Stimulated activated naive B cell treated with anti-CD40 and anti-IgM and Interleukin-4, amounts not matched to agents 10 μg/mL and 1 μg/mL and 100 μg/mL, for 72 hours (primary cell): ENCODE data around the gene PTPRR.

ENCODE experiments used
- ATAC-seq, 2 donors: fragments of 150-1000 bp; cut with Tn5 transposase; replicated peaks; 2 replicates each; pipeline ENCODE4 v1.10.0; 2021; ENCODE audit warnings: moderate library complexity in 1 of 2
- DNase-seq: peaks from one replicate; pipeline ENCODE4 v3.0.0; 2021
- H3K27ac Mint-ChIP-seq: one replicate; pipeline ENCODE4 v1.8.0; 2022; ENCODE audit warnings: mild to moderate bottlenecking, mixed read lengths
- H3K27me3 Mint-ChIP-seq, 2 donors: one replicate each; pipeline ENCODE4 v1.8.0; 2022; ENCODE audit warnings: mixed read lengths in 2 of 2
- H3K36me3 Mint-ChIP-seq, 2 donors: one replicate each; pipeline ENCODE4 v1.8.0; 2022; ENCODE audit warnings: mixed read lengths in 2 of 2, mild to moderate bottlenecking in 1 of 2
- H3K4me1 Mint-ChIP-seq, 2 donors: one replicate each; pipeline ENCODE4 v1.8.0; 2022; ENCODE audit warnings: mixed read lengths in 2 of 2, mild to moderate bottlenecking in 1 of 2
- H3K4me3 Mint-ChIP-seq, 2 donors: one replicate each; pipeline ENCODE4 v1.8.0; 2022; ENCODE audit warnings: mild to moderate bottlenecking in 2 of 2, mixed read lengths in 2 of 2, moderate library complexity in 1 of 2
- H3K9me3 Mint-ChIP-seq, 2 donors: one replicate each; pipeline ENCODE4 v1.8.0; 2022; ENCODE audit warnings: mixed read lengths in 2 of 2, mild to moderate bottlenecking in 1 of 2

Gene PTPRR

GRCh38 chr12:70670948-70671347 is 249.6 kb downstream of the PTPRR start:
- no peak for ATAC-seq
- no peak for DNase-seq
- Mint-ChIP-seq H3K27me3 (peaks cover 6 to 7% of the 10 kb centered on the region in 2 donors), H3K27ac (no peak overlapping the region), H3K9me3 (peaks cover 0 to 5% of the 10 kb centered on the region in 2 donors), H3K36me3 (no peaks in the 10 kb centered on the region), H3K4me1 (no peaks in the 10 kb centered on the region), H3K4me3 (no peak overlapping the region)

DNA sequence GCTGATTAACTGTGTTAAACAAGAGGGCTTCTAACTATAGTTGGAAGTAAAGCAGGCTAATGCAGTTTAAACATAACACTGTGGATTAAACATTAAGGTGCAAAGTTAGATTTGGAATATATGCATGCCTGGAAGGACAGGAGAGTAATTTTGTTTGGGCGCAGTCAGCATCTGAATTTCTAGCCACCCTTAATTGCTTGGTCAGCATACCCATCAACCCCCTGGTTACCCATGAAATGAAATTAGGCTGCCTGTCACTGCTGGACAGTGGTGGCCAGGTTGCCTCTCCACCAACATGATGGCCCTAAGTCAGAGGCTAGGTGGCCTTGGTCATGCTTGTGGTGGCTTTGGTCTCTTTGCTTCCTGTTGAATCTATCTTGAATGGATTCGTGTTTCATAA is 253.3 kb downstream of the PTPRR start:
- Mint-ChIP-seq H3K36me3 (no peaks in the 10 kb centered on the region), H3K27ac (no peak overlapping the region), H3K27me3 (peaks cover 3 to 6% of the 10 kb centered on the region in 2 donors), H3K4me3 (no peak overlapping the region), H3K4me1 (no peaks in the 10 kb centered on the region), H3K9me3 (no peaks in the 10 kb centered on the region)
- ATAC-seq: no peak
- no peak for DNase-seq

GRCh38 chr12:70666364-70666763 is 254.2 kb downstream of the PTPRR start:
- H3K27ac Mint-ChIP-seq: no peak overlapping the region
- DNase-seq (no peak), ATAC-seq (no peak)
- peaks cover 0 to 6% of the 10 kb centered on the region in 2 donors for H3K27me3 Mint-ChIP-seq
- H3K36me3 Mint-ChIP-seq: no peaks in the 10 kb centered on the region
- H3K4me1 Mint-ChIP-seq: peaks cover 0 to 2% of the 10 kb centered on the region in 2 donors
- H3K9me3 Mint-ChIP-seq: no peaks in the 10 kb centered on the region
- H3K4me3 Mint-ChIP-seq: no peak overlapping the region

DNA sequence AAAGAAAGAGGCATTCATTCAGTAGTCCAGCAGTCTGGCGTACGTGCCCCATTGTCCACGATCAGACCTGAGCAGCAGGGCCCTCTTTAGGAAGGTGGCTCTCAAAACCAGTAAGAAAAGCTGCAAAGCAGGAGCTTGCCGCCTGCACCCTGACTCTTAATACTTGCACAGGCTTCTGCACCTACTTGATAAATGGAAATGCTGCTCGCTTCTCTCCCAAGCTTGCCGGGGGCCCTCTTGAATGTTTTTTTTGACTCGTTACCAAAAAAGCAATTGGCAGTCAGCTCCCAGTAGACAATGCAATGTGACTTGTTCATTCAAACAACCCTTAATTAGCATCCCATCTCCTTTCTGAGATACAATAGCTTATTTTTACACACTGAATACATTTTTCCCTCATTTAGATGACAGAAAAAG is 256.1 kb downstream of the PTPRR start:
- H3K9me3 Mint-ChIP-seq: no peaks in the 10 kb centered on the region

GRCh38 chr12:70663838-70664237 is 256.7 kb downstream of the PTPRR start:
- no peaks in the 10 kb centered on the region for H3K36me3 Mint-ChIP-seq
- H3K27me3 Mint-ChIP-seq: peaks cover 0 to 12% of the 10 kb centered on the region in 2 donors
- no peak overlapping the region for H3K27ac Mint-ChIP-seq
- DNase-seq (no peak), ATAC-seq (no peak)
- H3K4me1 Mint-ChIP-seq: peaks cover 0 to 2% of the 10 kb centered on the region in 2 donors
- no peak overlapping the region for H3K4me3 Mint-ChIP-seq
- no peaks in the 10 kb centered on the region for H3K9me3 Mint-ChIP-seq

More for the DNA sequence above, 256.1 kb downstream of the PTPRR start:
- DNase-seq: no peak
- no peaks in the 10 kb centered on the region for H3K36me3 Mint-ChIP-seq
- ATAC-seq: no peak
- no peak overlapping the region for H3K4me3 Mint-ChIP-seq
- no peak overlapping the region for H3K27ac Mint-ChIP-seq
- H3K27me3 Mint-ChIP-seq: peaks cover 0 to 6% of the 10 kb centered on the region in 2 donors
- H3K4me1 Mint-ChIP-seq: peaks cover 0 to 2% of the 10 kb centered on the region in 2 donors

GRCh38 chr12:70661466-70662161 is 258.9 kb downstream of the PTPRR start:
- Mint-ChIP-seq H3K4me1 (peaks cover 0 to 2% of the 10 kb centered on the region in 2 donors), H3K36me3 (no peaks in the 10 kb centered on the region), H3K27ac (no peak overlapping the region), H3K9me3 (no peaks in the 10 kb centered on the region), H3K4me3 (no peak overlapping the region), H3K27me3 (peaks cover 0 to 6% of the 10 kb centered on the region in 2 donors)
- DNase-seq (no peak), ATAC-seq (no peak)

- Mint-ChIP-seq H3K27ac (no peak overlapping the region), H3K27me3 (peaks cover 0 to 6% of the 10 kb centered on the region in 2 donors), H3K4me3 (no peak overlapping the region), H3K36me3 (no peaks in the 10 kb centered on the region), H3K9me3 (no peaks in the 10 kb centered on the region), H3K4me1 (peaks cover 0 to 2% of the 10 kb centered on the region in 2 donors)
- ATAC-seq (no peak), DNase-seq (no peak)
Measured at GRCh38 chr12:70660620-70661219, 259.8 kb downstream of the PTPRR start.

- peaks cover 0 to 2% of the 10 kb centered on the region in 2 donors for H3K4me1 Mint-ChIP-seq
- no peak overlapping the region for H3K4me3 Mint-ChIP-seq
- peaks cover 0 to 6% of the 10 kb centered on the region in 2 donors for H3K27me3 Mint-ChIP-seq
- no peak overlapping the region for H3K27ac Mint-ChIP-seq
- no peaks in the 10 kb centered on the region for H3K9me3 Mint-ChIP-seq
- ATAC-seq (no peak), DNase-seq (no peak)
- no peaks in the 10 kb centered on the region for H3K36me3 Mint-ChIP-seq
Measured at GRCh38 chr12:70660002-70660604, 260.4 kb downstream of the PTPRR start.

- H3K4me1 Mint-ChIP-seq: peaks cover 0 to 2% of the 10 kb centered on the region in 2 donors
- no peaks in the 10 kb centered on the region for H3K9me3 Mint-ChIP-seq
- no peak overlapping the region for H3K4me3 Mint-ChIP-seq
- no peak overlapping the region for H3K27ac Mint-ChIP-seq
- ATAC-seq (no peak), DNase-seq (no peak)
- H3K27me3 Mint-ChIP-seq: peaks cover 0 to 6% of the 10 kb centered on the region in 2 donors
- no peaks in the 10 kb centered on the region for H3K36me3 Mint-ChIP-seq
Measured at GRCh38 chr12:70659077-70659606, 261.4 kb downstream of the PTPRR start.

DNA sequence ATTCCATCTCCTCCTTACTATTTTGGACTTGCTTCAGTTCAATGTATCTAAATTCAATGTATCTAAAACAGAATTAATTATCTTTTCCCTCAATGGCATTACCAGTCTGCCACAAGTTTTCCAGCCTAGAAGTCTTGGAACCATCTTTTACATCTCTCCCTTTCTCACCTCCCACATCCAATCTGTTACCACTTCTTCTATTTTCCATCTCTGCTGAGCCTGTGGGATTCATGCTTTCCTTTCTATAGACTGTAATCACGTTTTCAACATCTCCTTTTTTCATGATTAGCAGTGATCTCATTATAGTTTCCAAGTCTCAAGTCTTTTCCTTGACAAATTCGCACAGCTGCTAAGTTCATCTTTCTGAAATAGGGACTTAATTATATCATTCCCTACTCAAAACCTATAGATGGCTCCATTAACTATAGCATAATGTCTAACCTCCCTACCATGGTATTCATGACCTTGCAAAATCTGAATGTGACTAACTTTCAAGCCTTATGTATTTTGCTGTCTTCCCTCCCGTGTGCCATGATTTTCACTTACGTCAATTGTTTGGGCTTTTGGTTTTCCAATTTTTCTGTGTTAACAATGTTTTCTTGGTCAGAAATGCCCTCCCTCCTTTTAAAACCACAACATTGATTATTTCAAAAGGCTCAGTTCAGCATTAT is 262.8 kb downstream of the PTPRR start:
- no peak for DNase-seq
- peaks cover 0 to 6% of the 10 kb centered on the region in 2 donors for H3K27me3 Mint-ChIP-seq
- no peak overlapping the region for H3K4me3 Mint-ChIP-seq
- no peaks in the 10 kb centered on the region for H3K9me3 Mint-ChIP-seq
- H3K27ac Mint-ChIP-seq: no peak overlapping the region
- H3K4me1 Mint-ChIP-seq: peaks cover 0 to 2% of the 10 kb centered on the region in 2 donors
- no peak for ATAC-seq
- no peaks in the 10 kb centered on the region for H3K36me3 Mint-ChIP-seq

- Mint-ChIP-seq H3K4me1 (no peaks in the 10 kb centered on the region), H3K27ac (no peak overlapping the region), H3K4me3 (no peak overlapping the region), H3K27me3 (no peaks in the 10 kb centered on the region), H3K9me3 (no peaks in the 10 kb centered on the region), H3K36me3 (no peaks in the 10 kb centered on the region)
- no peak for DNase-seq
- ATAC-seq: no peak
Measured at GRCh38 chr12:70652451-70652850, 268.1 kb downstream of the PTPRR start.

- no peaks in the 10 kb centered on the region for H3K9me3 Mint-ChIP-seq
- H3K36me3 Mint-ChIP-seq: no peaks in the 10 kb centered on the region
- no peak for DNase-seq
- ATAC-seq: no peak
- peaks cover 0 to 12% of the 10 kb centered on the region in 2 donors for H3K27me3 Mint-ChIP-seq
- no peak overlapping the region for H3K27ac Mint-ChIP-seq
- H3K4me3 Mint-ChIP-seq: no peak overlapping the region
- no peaks in the 10 kb centered on the region for H3K4me1 Mint-ChIP-seq
Measured at GRCh38 chr12:70648831-70649230, 271.7 kb downstream of the PTPRR start.

DNA sequence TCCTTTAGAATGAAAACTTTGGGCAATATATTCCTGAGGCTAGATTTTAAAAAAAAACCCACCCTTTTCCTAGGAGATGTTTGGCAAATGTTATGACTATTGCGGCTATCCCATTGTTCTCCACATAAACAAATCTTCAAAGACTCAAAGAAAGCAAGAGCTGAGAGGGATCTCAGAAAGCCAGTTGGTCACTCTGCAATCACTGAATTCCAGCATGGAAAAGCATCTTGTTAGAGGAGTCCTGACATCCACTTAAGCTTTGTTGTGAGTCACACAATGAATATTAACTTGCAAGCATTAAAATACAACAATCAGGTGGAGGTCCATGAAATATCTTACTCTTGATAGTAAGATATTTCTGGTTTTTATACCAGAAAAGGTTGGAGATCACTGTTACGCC is 272.3 kb downstream of the PTPRR start:
- no peaks in the 10 kb centered on the region for H3K9me3 Mint-ChIP-seq
- H3K4me1 Mint-ChIP-seq: no peaks in the 10 kb centered on the region
- DNase-seq: no peak
- ATAC-seq: no peak
- no peaks in the 10 kb centered on the region for H3K36me3 Mint-ChIP-seq
- no peak overlapping the region for H3K27ac Mint-ChIP-seq
- no peak overlapping the region for H3K4me3 Mint-ChIP-seq
- peaks cover 0 to 19% of the 10 kb centered on the region in 2 donors for H3K27me3 Mint-ChIP-seq

- H3K4me3 Mint-ChIP-seq: no peak overlapping the region
- H3K27me3 Mint-ChIP-seq: peaks cover 0 to 25% of the 10 kb centered on the region in 2 donors
- no peaks in the 10 kb centered on the region for H3K36me3 Mint-ChIP-seq
- H3K9me3 Mint-ChIP-seq: no peaks in the 10 kb centered on the region
- H3K4me1 Mint-ChIP-seq: no peaks in the 10 kb centered on the region
- no peak for ATAC-seq
- no peak overlapping the region for H3K27ac Mint-ChIP-seq
- no peak for DNase-seq
Measured at GRCh38 chr12:70646850-70647249, 273.7 kb downstream of the PTPRR start.
